ENCODE measurements around the gene KNSTRN.

Gene KNSTRN

GRCh38 chr15:40382580-40383456, at the start of gene KNSTRN:
KNSTRN (plus strand) TSS chr15:40382721; CDS start chr15:40382836, 115 bp downstream.
- DNase-seq = peak; percentile 93

GRCh38 chr15:40333922-40334492, 48.5 kb upstream of the KNSTRN start:
- DNase-seq = peak; percentile 81

GRCh38 chr15:40334541-40334940, 48.0 kb upstream of the KNSTRN start:
- DNase-seq = no peak

GRCh38 chr15:40334941-40335795, 47.4 kb upstream of the KNSTRN start:
- DNase-seq = no peak

GRCh38 chr15:40335938-40336743, 46.4 kb upstream of the KNSTRN start:
- no peak for DNase-seq

GRCh38 chr15:40336744-40337122, 45.8 kb upstream of the KNSTRN start:
- no peak for DNase-seq

GRCh38 chr15:40337597-40337996, 44.9 kb upstream of the KNSTRN start:
- DNase-seq = no peak

- DNase-seq = peak; percentile 78
These were observed 44.4 kb upstream of the KNSTRN start for GRCh38 chr15:40338041-40338657.

- DNase-seq = peak; percentile 93
These were observed 43.5 kb upstream of the KNSTRN start for GRCh38 chr15:40338921-40339620.

- no peak for DNase-seq
These were observed 42.9 kb upstream of the KNSTRN start for GRCh38 chr15:40339621-40339945.

- DNase-seq = peak; percentile 85
These were observed 42.3 kb upstream of the KNSTRN start for GRCh38 chr15:40340038-40340739.

GRCh38 chr15:40340740-40341400, 41.7 kb upstream of the KNSTRN start, which contains the start of gene CCDC9B:
CCDC9B (minus strand) TSS chr15:40340939; CDS start chr15:40340819, 120 bp downstream.
- DNase-seq = peak; percentile 88

- DNase-seq = peak; percentile 58
These were observed 39.9 kb upstream of the KNSTRN start for GRCh38 chr15:40342416-40343320.

- DNase-seq = peak; percentile 96
These were observed 39.0 kb upstream of the KNSTRN start for GRCh38 chr15:40343512-40343911.

GRCh38 chr15:40344217-40344616, 38.3 kb upstream of the KNSTRN start:
- DNase-seq = peak; percentile 60

GRCh38 chr15:40344631-40345120, 37.8 kb upstream of the KNSTRN start:
- peak; percentile 66 for DNase-seq

- DNase-seq = no peak
These were observed 37.2 kb upstream of the KNSTRN start for GRCh38 chr15:40345225-40345866.

- DNase-seq = no peak
These were observed 36.5 kb upstream of the KNSTRN start for GRCh38 chr15:40345867-40346578.

Measured in fibroblast of skin of right biceps (primary cell).